Measurements from ENCODE around the gene ZNF563.

The ZNF563 gene

GRCh38 chr19:12294249-12295158, 38.9 kb downstream of the ZNF563 start, which contains the start of gene ZNF44:
ZNF44 (minus strand) TSS chr19:12294883; CDS start chr19:12294694, 189 bp downstream.
- DNase-seq (ENCODE audit: low read depth) = peak; percentile 90

- peak; percentile 21 for DNase-seq (ENCODE audit: low read depth)
Observed at GRCh38 chr19:12293777-12294248, 39.6 kb downstream of the ZNF563 start.

GRCh38 chr19:12289790-12290065, 43.7 kb downstream of the ZNF563 start:
- no peak for DNase-seq (ENCODE audit: low read depth)

GRCh38 chr19:12287958-12288500, 45.4 kb downstream of the ZNF563 start:
- DNase-seq (ENCODE audit: low read depth) = no peak

GRCh38 chr19:12284631-12285030, 48.8 kb downstream of the ZNF563 start:
- DNase-seq (ENCODE audit: low read depth) = no peak

- no peak for DNase-seq (ENCODE audit: low read depth)
Observed at GRCh38 chr19:12284226-12284625, 49.2 kb downstream of the ZNF563 start.

GRCh38 chr19:12278713-12279112, 54.7 kb downstream of the ZNF563 start:
- no peak for DNase-seq (ENCODE audit: low read depth)

- DNase-seq (ENCODE audit: low read depth) = no peak
Observed at GRCh38 chr19:12272980-12273901, 60.2 kb downstream of the ZNF563 start.

- DNase-seq (ENCODE audit: low read depth) = no peak
Observed at GRCh38 chr19:12272386-12272785, 61.0 kb downstream of the ZNF563 start.

GRCh38 chr19:12270854-12271253, 62.6 kb downstream of the ZNF563 start:
- DNase-seq (ENCODE audit: low read depth) = no peak
